Esophagus muscularis mucosa (tissue), 4 donors: ENCODE results near the gene PXDN. TPM values are rescaled to one million over a fixed set of nuclear protein-coding genes. Genes with fewer than 3 reads are reported as not detected.

Experiments
- DNase-seq: peaks from one replicate; pipeline ENCODE4 v3.0.0-alpha.2; 2017; ENCODE audit errors: extremely low spot score
- H3K27ac ChIP-seq, 4 donors: fragments of 200-600 bp; sonication (generic); replicated peaks in 1 of 4; 1 replicate in 3 of 4; 2 replicates in 1 of 4; pipeline ENCODE4 v1.5.1; 2016 to 2019; ENCODE audit warnings: mild to moderate bottlenecking in 1 of 4
- H3K27me3 ChIP-seq, 4 donors: fragments of 200-600 bp; sonication (generic); one replicate each; pipeline versions ENCODE4 v1.5.1 to v1.6.0; 2016 to 2019
- H3K36me3 ChIP-seq, 4 donors: fragments of 200-600 bp; sonication (generic); one replicate each; pipeline ENCODE4 v1.5.1; 2016 to 2019
- H3K4me1 ChIP-seq, 4 donors: fragments of 200-600 bp; sonication (generic); one replicate each; pipeline ENCODE4 v1.5.1; 2016 to 2019
- H3K4me3 ChIP-seq, 4 donors: fragments of 200-600 bp; sonication (generic); 1 replicate in 2 of 4; 2 replicates in 2 of 4; pipeline ENCODE4 v1.5.1; 2016 to 2019; ENCODE audit warnings: mild to moderate bottlenecking in 4 of 4, moderate library complexity in 1 of 4
- H3K9me3 ChIP-seq, 4 donors: fragments of 200-600 bp; sonication (generic); 1 replicate in 3 of 4; 2 replicates in 1 of 4; pipeline ENCODE4 v1.5.1; 2016 to 2019
- EP300 ChIP-seq: sonication (generic); formaldehyde crosslinking; IDR thresholded peaks from one replicate; pipeline ENCODE4 v1.6.1; 2017; ENCODE audit warnings: antibody characterized with exemption
- POLR2A ChIP-seq: fragments of 450-650 bp; IDR thresholded peaks from one replicate; pipeline ENCODE4 v1.6.1; 2017; ENCODE audit warnings: antibody characterized with exemption, moderate library complexity, mild to moderate bottlenecking, low read depth
- POLR2AphosphoS5 ChIP-seq, 2 donors: sonication (generic); formaldehyde crosslinking; IDR thresholded peaks; one replicate each; pipeline ENCODE4 v1.6.1; 2017; ENCODE audit warnings: antibody characterized with exemption in 2 of 2
- WGBS: methylation state at CpG from one replicate; pipeline ENCODE4 v1.1.5; 2018; 5-methylcytosine and 5-hydroxymethylcytosine counted together
- intact Hi-C: fragments of 100-400 bp; cut with DNase I; formaldehyde crosslinking; loops from one replicate; pipeline ENCODE4 v1.15.1; 2023
- total RNA-seq, 4 donors: library from RNA; depleted of rRNA; stranded (reverse); fragments of >200 nt; gene quantifications; one replicate each; pipeline versions ENCODE4 v1.1.0 to v1.2.1, GENCODE V29; 2016
- TF ChIP-seq, protein P1 (sequence below), 3 experiments: fragments of 200-600 bp in 2 of 3; fragments of 450-650 bp in 1 of 3; sonication (generic) in 2 of 3; IDR thresholded peaks; one replicate each; pipeline ENCODE4 v1.5.1; 2017 to 2019; ENCODE audit warnings: antibody characterized with exemption in 3 of 3, mild to moderate bottlenecking in 2 of 3, moderate library complexity in 1 of 3

Gene PXDN
- total RNA-seq, 4 donors from 2014 or later = 19.9 to 81.6 (median 50.1) TPM

DNA sequence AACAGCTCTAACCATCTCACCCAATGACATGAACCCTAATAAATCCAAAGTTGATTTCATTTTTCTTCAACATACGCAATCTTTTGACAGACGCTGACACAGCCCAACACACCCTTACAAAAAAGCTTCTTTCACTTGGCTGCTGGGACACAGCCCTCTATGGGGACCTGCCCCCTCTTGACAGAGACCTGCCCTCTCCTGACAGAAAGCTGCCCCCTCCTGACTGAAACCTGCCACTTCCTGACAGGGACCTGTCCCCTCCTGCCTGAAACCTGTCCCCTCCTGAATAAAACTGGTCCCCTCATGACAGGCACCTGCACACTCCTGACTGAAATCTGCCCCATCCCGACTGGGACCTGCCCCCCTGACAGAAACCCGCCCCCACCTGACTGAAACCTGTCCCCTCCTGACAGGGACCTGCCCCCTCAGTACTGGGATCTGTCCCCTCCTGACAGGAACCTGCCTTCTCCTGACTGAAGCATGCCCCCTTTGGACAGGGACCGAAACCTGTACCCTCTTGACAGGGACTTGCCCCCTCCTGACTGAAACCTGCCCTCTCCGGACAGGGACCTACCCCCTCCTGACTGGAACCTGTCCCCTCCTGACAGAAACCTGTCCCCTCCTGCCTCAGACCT, 87.9 kb downstream of the PXDN start:
- intact Hi-C loops = no loop called here
- Histone ChIP-seq H3K4me1 (peaks cover 28 to 36% (median 34%) of the 10 kb centered on the region in 4 donors), H3K36me3 (peaks cover 13 to 39% (median 32%) of the 10 kb centered on the region in 4 donors), H3K27ac (no peak overlapping the region), H3K9me3 (no peaks in the 10 kb centered on the region), H3K27me3 (no peaks in the 10 kb centered on the region), H3K4me3 (no peak overlapping the region)
- no peak for DNase-seq
- no peak for TF ChIP-seq EP300
- TF ChIP-seq POLR2A = no peak
- TF ChIP-seq, protein P1, sequence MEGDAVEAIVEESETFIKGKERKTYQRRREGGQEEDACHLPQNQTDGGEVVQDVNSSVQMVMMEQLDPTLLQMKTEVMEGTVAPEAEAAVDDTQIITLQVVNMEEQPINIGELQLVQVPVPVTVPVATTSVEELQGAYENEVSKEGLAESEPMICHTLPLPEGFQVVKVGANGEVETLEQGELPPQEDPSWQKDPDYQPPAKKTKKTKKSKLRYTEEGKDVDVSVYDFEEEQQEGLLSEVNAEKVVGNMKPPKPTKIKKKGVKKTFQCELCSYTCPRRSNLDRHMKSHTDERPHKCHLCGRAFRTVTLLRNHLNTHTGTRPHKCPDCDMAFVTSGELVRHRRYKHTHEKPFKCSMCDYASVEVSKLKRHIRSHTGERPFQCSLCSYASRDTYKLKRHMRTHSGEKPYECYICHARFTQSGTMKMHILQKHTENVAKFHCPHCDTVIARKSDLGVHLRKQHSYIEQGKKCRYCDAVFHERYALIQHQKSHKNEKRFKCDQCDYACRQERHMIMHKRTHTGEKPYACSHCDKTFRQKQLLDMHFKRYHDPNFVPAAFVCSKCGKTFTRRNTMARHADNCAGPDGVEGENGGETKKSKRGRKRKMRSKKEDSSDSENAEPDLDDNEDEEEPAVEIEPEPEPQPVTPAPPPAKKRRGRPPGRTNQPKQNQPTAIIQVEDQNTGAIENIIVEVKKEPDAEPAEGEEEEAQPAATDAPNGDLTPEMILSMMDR (IDR thresholded peaks at IDR 0.05) = no peak
- WGBS = 92% methylated on average over 6 of the region's 6 CpGs

DNA sequence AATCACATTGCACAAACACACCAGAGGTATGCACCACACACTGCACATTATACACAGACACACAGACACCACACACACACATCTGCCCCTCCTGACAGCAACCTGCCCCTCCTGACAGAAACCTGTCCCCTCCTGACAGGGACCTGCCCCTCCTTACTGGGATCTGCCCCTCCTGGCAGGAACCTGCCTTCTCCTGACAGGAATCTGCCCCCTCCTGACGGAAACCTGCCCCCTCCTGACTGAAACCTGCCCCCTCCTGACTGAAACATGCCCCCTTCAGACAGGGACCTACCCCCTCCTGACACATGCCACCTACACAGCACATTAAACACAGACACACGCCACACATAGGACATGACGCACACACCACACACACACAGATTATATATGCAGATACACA, 88.9 kb downstream of the PXDN start:
- Histone ChIP-seq H3K4me1 (peaks cover 32 to 45% (median 44%) of the 10 kb centered on the region in 4 donors), H3K27ac (no peak overlapping the region), H3K9me3 (no peaks in the 10 kb centered on the region), H3K27me3 (no peaks in the 10 kb centered on the region), H3K36me3 (peaks cover 10 to 37% (median 24%) of the 10 kb centered on the region in 4 donors), H3K4me3 (no peak overlapping the region)
- no peak for TF ChIP-seq EP300
- TF ChIP-seq POLR2AphosphoS5 (IDR thresholded peaks at IDR 0.05) = no peak
- TF ChIP-seq POLR2A = no peak
- TF ChIP-seq, protein P1 (IDR thresholded peaks at IDR 0.05) = no peak
- WGBS = 97% methylated on average over 3 of the region's 3 CpGs
- intact Hi-C loops = no loop called here
- no peak for DNase-seq

DNA sequence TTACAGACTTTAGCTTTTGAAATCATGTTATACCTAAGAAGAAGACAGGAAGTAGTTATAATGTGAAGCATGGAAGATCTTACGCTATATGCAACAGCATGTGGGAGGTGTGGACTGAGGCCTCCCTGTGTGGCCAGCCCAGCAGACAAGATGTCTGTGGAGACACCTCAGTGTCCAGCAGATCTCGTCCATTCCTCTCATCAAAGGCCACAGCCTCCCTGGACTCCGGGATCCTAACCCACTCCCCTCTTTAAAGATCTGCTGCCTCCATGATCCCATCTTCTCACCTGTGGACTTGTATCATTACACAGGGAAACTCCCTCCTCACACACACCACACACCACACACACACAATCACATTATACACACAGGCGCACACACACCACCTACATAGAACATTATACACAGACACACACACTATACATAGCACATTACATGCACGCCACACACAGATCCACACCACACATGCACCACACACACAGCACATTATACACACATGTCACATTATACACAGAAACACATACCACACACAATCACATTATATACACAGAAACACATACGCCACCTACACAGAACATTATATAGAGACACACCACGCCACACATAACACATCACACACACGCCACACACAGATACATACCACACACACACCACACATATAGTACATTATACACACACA, 89.5 kb downstream of the PXDN start:
- Histone ChIP-seq H3K36me3 (peaks cover 4 to 37% (median 24%) of the 10 kb centered on the region in 4 donors), H3K9me3 (no peaks in the 10 kb centered on the region), H3K27me3 (no peaks in the 10 kb centered on the region), H3K4me1 (peaks cover 32 to 47% (median 45%) of the 10 kb centered on the region in 4 donors), H3K27ac (peak overlapping the region; percentile 23 to 82 (median 78)), H3K4me3 (no peak overlapping the region)
- no peak for TF ChIP-seq POLR2A
- no peak for TF ChIP-seq POLR2AphosphoS5 (IDR thresholded peaks at IDR 0.05)
- no peak for TF ChIP-seq EP300
- TF ChIP-seq, protein P1 (IDR thresholded peaks at IDR 0.05) = no peak
- no peak for DNase-seq
- WGBS = 83% methylated on average over 8 of the region's 8 CpGs
- intact Hi-C loops = no loop called here

DNA sequence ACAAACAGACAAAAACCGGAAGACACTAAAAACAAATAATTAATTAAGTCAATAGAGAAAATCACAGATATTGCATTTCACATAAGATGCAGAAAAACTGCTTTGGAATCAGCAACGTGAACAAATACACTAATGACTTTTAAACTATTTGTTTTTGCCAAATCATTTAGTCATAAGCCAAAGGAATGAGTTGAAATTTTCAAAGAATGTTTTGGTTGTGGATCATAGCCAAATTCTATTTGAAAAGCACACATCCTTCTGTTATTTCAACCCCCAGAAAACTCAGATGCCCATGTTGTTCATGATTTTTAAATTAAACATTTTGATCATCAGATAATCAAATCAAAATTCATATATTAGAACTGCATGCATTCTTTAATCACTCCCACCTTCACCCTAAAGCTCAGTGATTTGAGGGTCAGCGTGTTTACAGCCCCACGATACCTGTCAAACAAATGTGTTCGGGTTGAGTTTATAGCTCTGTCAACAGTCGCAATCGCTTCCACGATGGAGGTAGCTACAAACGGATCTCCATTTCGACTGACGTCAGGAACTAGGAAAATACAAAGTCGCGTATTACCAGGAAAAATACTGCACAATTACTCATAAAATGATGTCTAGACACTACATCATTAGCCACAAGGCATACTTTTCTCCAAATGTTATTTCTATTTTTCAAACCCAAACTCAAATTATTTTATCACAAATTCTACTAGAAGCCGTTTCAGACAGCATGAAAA, 90.2 kb downstream of the PXDN start:
- intact Hi-C loops = no loop called here
- Histone ChIP-seq H3K4me3 (no peak overlapping the region), H3K4me1 (peaks cover 32 to 47% (median 45%) of the 10 kb centered on the region in 4 donors), H3K27ac (peak overlapping the region; percentile 71 to 82 (median 78)), H3K27me3 (no peaks in the 10 kb centered on the region), H3K36me3 (peaks cover 5 to 36% (median 27%) of the 10 kb centered on the region in 4 donors), H3K9me3 (no peaks in the 10 kb centered on the region)
- TF ChIP-seq, protein P1 (IDR thresholded peaks at IDR 0.05) = no peak
- TF ChIP-seq EP300 = no peak
- no peak for TF ChIP-seq POLR2A
- TF ChIP-seq POLR2AphosphoS5 (IDR thresholded peaks at IDR 0.05) = no peak
- WGBS = 80% methylated on average over 14 of the region's 14 CpGs
- DNase-seq = no peak
